OCI-LY7 (cell line): Measurements from ENCODE around the gene SRBD1. TPM values are rescaled to one million over a fixed set of nuclear protein-coding genes. Genes with fewer than 3 reads are reported as not detected.

ENCODE experiments used
- BruUV-seq: library from RNA; stranded (reverse); fragments of 400-500 nt; replicated peaks from 2 replicates; lab custom pipeline; 2021; lab: Mats Ljungman, UMichigan
- CTCF ChIA-PET: fragments of 300-600 bp; sonication (Branson Sonifier 250); formaldehyde crosslinking; loops from one replicate; lab custom pipeline; 2022; ENCODE audit warnings: antibody characterized with exemption; ENCODE audit not compliant: unreplicated experiment; lab: Charles Lee
- POLR2A ChIA-PET: fragments of 300-600 bp; sonication (Branson Sonifier 250); formaldehyde crosslinking; loops from one replicate; lab custom pipeline; 2022; ENCODE audit warnings: antibody characterized with exemption; lab: Charles Lee
- DNase-seq: peaks from one replicate; pipeline ENCODE4 v3.0.0-alpha.2; 2015; ENCODE audit warnings: low spot score
- H2AFZ ChIP-seq: fragments of 200-600 bp; sonication (generic), shearing (Covaris generic); 2 replicates; pipeline ENCODE4 v1.6.1; 2014; ENCODE audit warnings: mild to moderate bottlenecking, antibody characterized with exemption, low read length, moderate library complexity
- H3K27ac ChIP-seq: fragments of 200-600 bp; sonication (generic); 2 replicates; pipeline ENCODE4 v1.5.1; 2014; ENCODE audit warnings: mixed run types, low read depth, mild to moderate bottlenecking, moderate library complexity, low read length, inconsistent platforms; ENCODE audit not compliant: poor library complexity, severe bottlenecking
- H3K36me3 ChIP-seq: fragments of 200-600 bp; sonication (generic); 2 replicates; pipeline ENCODE4 v1.6.1; 2014; ENCODE audit warnings: mild to moderate bottlenecking, antibody characterized with exemption, low read length, moderate library complexity, mixed read lengths; ENCODE audit not compliant: insufficient read depth
- H3K4me1 ChIP-seq: fragments of 200-600 bp; sonication (generic); 2 replicates; pipeline ENCODE4 v1.5.1; 2014; ENCODE audit warnings: mild to moderate bottlenecking, low read length; ENCODE audit not compliant: insufficient read depth, poor library complexity, severe bottlenecking
- H3K4me2 ChIP-seq: fragments of 200-600 bp; sonication (generic); 2 replicates; pipeline ENCODE4 v1.6.1; 2014; ENCODE audit warnings: mild to moderate bottlenecking, low read length
- H3K4me3 ChIP-seq: fragments of 200-600 bp; sonication (generic); 2 replicates; pipeline ENCODE4 v1.5.1; 2014; ENCODE audit warnings: mild to moderate bottlenecking, low read depth, low read length; ENCODE audit not compliant: poor library complexity, severe bottlenecking
- H3K79me2 ChIP-seq: fragments of 200-600 bp; sonication (generic); 2 replicates; pipeline ENCODE4 v1.6.1; 2016; ENCODE audit warnings: low read depth, mild to moderate bottlenecking, low read length, moderate library complexity, mixed read lengths; ENCODE audit not compliant: insufficient read depth
- H3K9me2 ChIP-seq: fragments of 200-600 bp; sonication (generic); 2 replicates; pipeline ENCODE4 v1.6.1; 2016; ENCODE audit warnings: mild to moderate bottlenecking, low read length, mixed read lengths; ENCODE audit not compliant: insufficient read depth
- H3K9me3 ChIP-seq: fragments of 200-600 bp; sonication (generic); 2 replicates; pipeline ENCODE4 v1.6.1; 2014; ENCODE audit warnings: mild to moderate bottlenecking, mixed run types, low read length, mixed read lengths
- H4K20me1 ChIP-seq: fragments of 200-600 bp; sonication (generic); 2 replicates; pipeline ENCODE4 v1.6.1; 2014; ENCODE audit warnings: mild to moderate bottlenecking, antibody characterized with exemption, low read length, moderate library complexity, mixed read lengths; ENCODE audit not compliant: insufficient read depth
- CTCF ChIP-seq: fragments of 200-600 bp; sonication (generic); conservative IDR thresholded peaks from 2 replicates; pipeline ENCODE4 v1.5.1; 2014; ENCODE audit warnings: mild to moderate bottlenecking, antibody characterized with exemption, low read length, moderate library complexity, mixed read lengths
- EZH2phosphoT487 ChIP-seq: fragments of 200-600 bp; sonication (generic); IDR thresholded peaks from 2 replicates; pipeline ENCODE4 v1.6.1; 2018; ENCODE audit warnings: low read depth, borderline replicate concordance, mild to moderate bottlenecking, mixed run types, antibody characterized with exemption, low read length, moderate library complexity, mixed read lengths
- intact Hi-C: fragments of 100-400 bp; cut with micrococcal nuclease; formaldehyde crosslinking; loops from one replicate; pipeline ENCODE4 v1.10.0; 2022; ENCODE audit not compliant: unreplicated experiment
- total RNA-seq, 2 experiments: library from RNA; depleted of rRNA in 1 of 2; stranded (reverse); fragments of >200 nt in 1 of 2; shearing (Covaris generic) in 1 of 2; gene quantifications; 2 replicates each; pipeline ENCODE4 v1.2.3, GENCODE V29; 2014 to 2022

Gene SRBD1
- total RNA-seq, 2 experiments from 2014 or later: 13.9 to 16.0 TPM

GRCh38 chr2:45606796-45607195 lies 4.3 kb downstream of the SRBD1 start:
- TF ChIP-seq CTCF: no peak
- no peak for TF ChIP-seq EZH2phosphoT487
- intact Hi-C loops: no loop called here
- BruUV-seq: no TSS peak
- no peak overlapping the region for H3K4me3 ChIP-seq
- POLR2A ChIA-PET: interaction anchor here (0.6 to 1.0 kb wide), 3 partner anchors 9 to 443 kb away, joined by 3 to 5 read pairs (median 3); no protein-coding TSS in a partner anchor
- DNase-seq: no peak
- no peak overlapping the region for H2AFZ ChIP-seq
- no peak overlapping the region for H3K4me2 ChIP-seq
- peaks cover 18% of the 10 kb centered on the region; the same call in 1 of the 2 replicates for H3K79me2 ChIP-seq
- peaks cover 19% of the 10 kb centered on the region for H3K36me3 ChIP-seq
- CTCF ChIA-PET: no interaction called here
- no peaks in the 10 kb centered on the region for H3K9me3 ChIP-seq
- H3K9me2 ChIP-seq: no peaks in the 10 kb centered on the region
- H4K20me1 ChIP-seq: peaks cover 7% of the 10 kb centered on the region; the same call in 1 of the 2 replicates
- H3K27ac ChIP-seq: no peak overlapping the region
- peaks cover 21% of the 10 kb centered on the region for H3K4me1 ChIP-seq

GRCh38 chr2:45605116-45605515 lies 6.0 kb downstream of the SRBD1 start:
- intact Hi-C loops: no loop called here
- Histone ChIP-seq H3K27ac (no peak overlapping the region), H3K4me1 (peaks cover 13% of the 10 kb centered on the region), H3K9me3 (no peaks in the 10 kb centered on the region), H4K20me1 (peaks cover 6% of the 10 kb centered on the region; the same call in 1 of the 2 replicates), H3K9me2 (no peaks in the 10 kb centered on the region), H3K79me2 (peaks cover 16% of the 10 kb centered on the region; the same call in 1 of the 2 replicates), H2AFZ (no peak overlapping the region), H3K36me3 (peaks cover 35% of the 10 kb centered on the region), H3K4me2 (no peak overlapping the region), H3K4me3 (no peak overlapping the region)
- POLR2A ChIA-PET: interaction anchor here (0.7 to 0.9 kb wide), 2 partner anchors 9 to 900 kb away, joined by 3 to 4 read pairs; no protein-coding TSS in a partner anchor
- CTCF ChIA-PET: no interaction called here
- BruUV-seq: no TSS peak
- DNase-seq: no peak
- TF ChIP-seq CTCF (no peak), EZH2phosphoT487 (no peak)

- no peak for DNase-seq
- BruUV-seq: no TSS peak
- Histone ChIP-seq H3K4me1 (peaks cover 7% of the 10 kb centered on the region), H3K4me2 (no peak overlapping the region), H2AFZ (no peak overlapping the region), H3K27ac (no peak overlapping the region), H4K20me1 (no peaks in the 10 kb centered on the region), H3K36me3 (peaks cover 57% of the 10 kb centered on the region), H3K9me2 (no peaks in the 10 kb centered on the region), H3K4me3 (no peak overlapping the region), H3K79me2 (peaks cover 4% of the 10 kb centered on the region; the same call in 1 of the 2 replicates), H3K9me3 (no peaks in the 10 kb centered on the region)
- CTCF ChIA-PET: no interaction called here
- no peak for TF ChIP-seq CTCF
- TF ChIP-seq EZH2phosphoT487: no peak
- intact Hi-C loops: no loop called here
- POLR2A ChIA-PET: interaction anchor here (0.7 to 1.2 kb wide), 2 partner anchors 14 to 379 kb away, joined by 3 to 4 read pairs; no protein-coding TSS in a partner anchor
Observed at GRCh38 chr2:45602624-45603023, 8.4 kb downstream of the SRBD1 start.
